MM.1S (cell line): ENCODE data around the gene P2RX5.

Experiments used
- CTCF ChIP-seq: fragments of 300-600 bp; sonication (generic); IDR thresholded peaks from 2 replicates; pipeline ENCODE4 v1.5.1; 2016; ENCODE audit warnings: antibody characterized with exemption, low read length, mixed read lengths
- EZH2 ChIP-seq: fragments of 300-600 bp; sonication (generic); optimal IDR thresholded peaks from 2 replicates; pipeline ENCODE3; 2017; ENCODE audit warnings: low read depth, mild to moderate bottlenecking, antibody characterized with exemption, low read length, mixed read lengths
- EZH2phosphoT487 ChIP-seq: fragments of 300-600 bp; sonication (generic); IDR thresholded peaks from 2 replicates; pipeline ENCODE4 v1.6.1; 2018; ENCODE audit warnings: antibody characterized with exemption, low read length

GRCh38 chr17:3745071-3745470, 49.1 kb upstream of the P2RX5 start:
- TF ChIP-seq CTCF = no peak
- TF ChIP-seq EZH2 = no peak
- no peak for TF ChIP-seq EZH2phosphoT487
